ENCODE measurements around the gene SSNA1.

SSNA1 gene

DNA sequence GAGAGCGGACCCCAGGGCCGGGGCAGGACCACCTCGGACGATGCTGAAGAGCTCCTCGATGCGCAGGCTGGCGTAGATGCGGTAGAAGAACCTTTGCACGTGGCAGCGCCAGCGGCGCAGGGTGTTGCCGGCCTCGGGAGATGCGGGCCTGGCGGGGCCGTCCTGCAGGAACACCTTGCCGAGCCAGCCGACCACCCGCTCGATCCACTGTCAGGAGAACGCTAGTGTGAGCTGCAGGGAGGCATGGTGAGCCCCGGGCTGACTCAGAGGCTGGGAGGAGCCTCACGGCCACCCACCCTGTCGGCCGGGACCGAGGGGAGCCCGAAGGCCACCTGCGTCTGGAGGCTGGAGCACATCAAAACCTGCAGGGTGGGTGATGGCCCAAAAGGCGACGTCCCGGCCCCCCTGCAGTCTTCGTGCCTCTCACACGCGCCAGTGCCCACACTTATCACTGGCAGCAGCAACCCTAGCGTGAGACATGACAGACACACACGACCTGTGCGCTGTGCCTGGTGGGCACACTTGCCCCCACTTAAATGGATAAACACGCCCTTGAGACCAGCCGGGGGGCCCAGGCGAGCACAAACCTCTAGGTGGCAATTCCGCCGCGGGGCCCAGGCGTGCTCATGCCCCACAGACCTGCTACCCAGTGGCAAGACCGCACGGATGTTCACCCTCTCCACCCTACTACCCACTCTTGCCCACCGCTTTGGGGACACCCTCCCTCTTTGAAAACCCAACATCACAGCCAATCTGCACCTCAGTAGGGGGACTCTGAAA, 3.4 kb upstream of the SSNA1 start:
- DNase-seq (ENCODE audit: low read depth) = no peak

DNA sequence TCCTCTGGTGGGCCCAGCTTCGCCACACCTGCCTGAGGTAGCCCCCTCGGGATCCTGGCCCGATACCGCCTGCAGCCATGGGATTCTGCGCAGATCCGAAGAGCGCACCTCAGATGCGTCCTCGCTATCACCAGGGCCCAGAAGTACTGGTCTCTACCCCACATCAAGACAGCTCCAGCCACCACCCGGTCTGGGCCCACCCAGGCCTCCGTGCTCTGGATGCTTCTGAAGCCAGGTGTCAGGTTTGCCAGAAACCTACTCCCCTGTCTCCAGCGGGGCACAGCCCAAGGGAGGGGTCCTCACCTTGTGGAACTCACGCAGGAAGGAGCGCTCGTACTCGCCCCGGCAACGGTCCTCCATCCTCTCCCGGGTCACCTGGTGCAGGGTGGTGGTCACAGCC, 2.6 kb upstream of the SSNA1 start:
- DNase-seq (ENCODE audit: low read depth) = no peak

DNA sequence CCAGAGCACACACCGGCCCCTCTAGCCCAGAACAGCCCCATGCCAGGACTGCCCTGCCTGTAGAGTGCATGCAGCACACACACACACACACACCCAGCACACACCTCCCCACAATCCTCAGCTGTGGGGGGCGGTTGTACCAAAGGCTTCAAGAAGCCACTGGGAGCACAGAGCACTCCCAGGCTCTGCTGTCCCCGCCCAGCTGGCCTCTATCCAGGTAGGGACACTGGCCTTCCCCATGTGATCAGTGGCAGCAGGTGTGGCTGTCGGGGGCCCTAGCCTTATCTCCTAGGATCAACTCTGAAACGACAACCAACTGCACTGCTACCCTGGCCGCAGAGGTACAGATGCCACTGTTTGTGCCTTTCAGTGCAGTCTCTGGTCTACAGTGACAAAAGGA, 2.1 kb upstream of the SSNA1 start:
- DNase-seq (ENCODE audit: low read depth) = no peak

DNA sequence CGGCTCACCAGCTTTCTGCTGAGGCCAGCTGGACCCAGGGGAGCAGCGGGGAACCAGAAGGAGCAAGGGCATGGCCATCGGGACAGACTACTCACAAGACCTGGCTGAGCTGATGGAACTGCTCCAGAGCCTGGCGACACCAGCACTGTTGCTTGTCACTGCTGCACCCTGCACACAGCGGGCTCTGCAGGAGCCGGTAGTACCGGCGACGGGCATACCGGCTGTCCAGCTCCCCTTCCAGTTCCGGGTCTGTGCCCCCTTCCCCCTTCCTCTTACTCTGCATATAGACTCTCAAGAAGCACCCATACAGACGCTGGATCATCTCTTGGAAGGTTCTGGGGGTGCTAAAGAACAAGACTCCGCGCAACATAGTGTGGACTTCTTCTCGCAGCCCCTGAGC, 1.1 kb upstream of the SSNA1 start:
- no peak for DNase-seq (ENCODE audit: low read depth)

DNA sequence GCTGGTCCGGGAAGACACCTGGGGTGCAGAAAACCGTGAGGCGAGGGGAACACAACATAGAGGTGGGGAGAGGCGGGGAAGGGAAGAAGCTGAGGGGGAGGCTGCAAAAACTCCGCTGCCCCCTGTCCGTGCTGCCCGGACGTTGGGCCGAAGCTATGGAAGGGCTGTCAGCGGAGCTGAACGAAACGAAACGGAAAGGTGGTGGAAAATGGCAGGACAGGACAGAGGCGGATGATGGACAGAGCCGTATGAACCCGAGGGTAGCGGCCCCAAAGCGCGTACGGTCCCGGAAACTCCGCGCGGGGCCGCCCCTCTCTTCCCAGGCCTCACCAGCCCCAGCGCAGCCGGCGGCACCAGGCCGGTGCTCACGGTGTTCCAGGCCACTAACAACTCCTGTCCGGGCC, 388 bp upstream of the SSNA1 start:
- DNase-seq (ENCODE audit: low read depth) = no peak

DNA sequence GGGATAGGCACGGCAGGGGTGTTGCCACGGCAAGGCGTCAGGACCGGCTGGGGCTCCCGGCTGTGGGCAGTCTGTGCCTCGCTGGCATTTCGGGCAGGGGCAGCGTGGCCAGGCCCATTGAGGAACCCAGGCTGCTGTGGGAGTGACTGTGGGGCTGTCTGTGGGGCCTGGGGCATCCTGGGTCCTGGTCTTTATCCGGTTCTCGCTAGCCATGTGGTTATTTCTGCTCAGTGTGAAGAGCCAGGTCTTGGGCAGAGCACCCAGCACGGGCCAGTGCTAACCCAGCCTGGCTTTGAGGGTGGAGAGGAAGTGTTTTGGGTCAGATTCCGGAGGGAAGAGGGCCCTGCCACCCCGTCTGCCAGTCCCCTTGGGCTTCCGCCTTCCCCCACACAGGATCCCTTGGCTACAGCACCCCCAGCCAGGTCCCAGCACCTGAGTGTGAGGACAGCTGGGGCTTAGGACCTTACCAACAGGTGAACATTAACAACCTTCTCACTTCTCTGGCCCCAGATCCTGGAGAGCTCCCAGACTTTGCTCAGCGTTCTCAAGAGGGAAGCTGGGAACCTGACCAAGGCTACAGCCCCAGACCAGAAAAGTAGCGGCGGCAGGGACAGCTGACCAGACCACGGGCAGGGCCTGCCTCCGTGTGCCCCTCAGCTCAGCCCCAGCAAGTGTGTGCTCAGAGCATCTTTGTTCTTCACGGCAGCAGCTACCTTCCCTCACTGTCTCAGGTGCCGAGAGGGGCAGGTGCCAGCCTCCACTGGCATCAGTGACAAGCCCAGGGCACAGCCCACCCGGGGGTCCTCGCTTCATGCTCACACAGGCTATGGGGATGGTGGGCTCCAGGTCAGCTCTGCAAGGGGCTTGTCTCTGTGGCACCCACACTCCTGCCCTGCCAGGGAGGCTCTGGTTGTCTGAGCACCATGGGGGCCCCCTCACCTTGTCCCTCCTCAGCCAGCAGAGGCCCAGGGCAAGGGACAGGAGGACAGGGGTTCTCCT, 1.1 kb downstream of the SSNA1 start:
- no peak for DNase-seq (ENCODE audit: low read depth)

DNA sequence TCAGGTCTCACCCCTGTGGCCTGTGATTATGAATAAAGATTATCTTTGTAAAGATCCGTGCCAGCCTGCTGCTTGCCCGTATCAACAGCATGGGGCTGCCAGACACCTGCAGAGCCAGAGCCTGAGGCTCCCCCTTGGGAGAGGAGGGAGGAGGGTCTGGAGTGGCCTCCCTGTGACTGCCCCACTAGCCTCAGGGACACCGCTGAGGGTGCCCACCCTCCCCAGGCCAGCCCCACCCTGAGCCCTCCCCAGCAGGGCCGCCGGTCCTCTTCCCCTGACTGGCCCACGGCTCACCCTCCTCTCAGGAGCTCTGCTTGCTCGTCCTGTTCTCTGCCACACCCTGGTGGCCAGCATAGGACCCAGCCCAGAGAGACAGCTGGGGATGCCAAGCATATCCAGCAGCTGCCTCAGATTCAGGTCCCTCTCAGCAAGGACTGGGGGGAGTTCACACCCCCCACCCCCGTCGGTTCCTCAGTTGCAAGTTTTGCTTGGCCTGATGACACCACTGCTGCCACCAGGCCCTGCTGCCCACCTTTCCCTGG, 1.9 kb downstream of the SSNA1 start:
- DNase-seq (ENCODE audit: low read depth) = no peak

DNA sequence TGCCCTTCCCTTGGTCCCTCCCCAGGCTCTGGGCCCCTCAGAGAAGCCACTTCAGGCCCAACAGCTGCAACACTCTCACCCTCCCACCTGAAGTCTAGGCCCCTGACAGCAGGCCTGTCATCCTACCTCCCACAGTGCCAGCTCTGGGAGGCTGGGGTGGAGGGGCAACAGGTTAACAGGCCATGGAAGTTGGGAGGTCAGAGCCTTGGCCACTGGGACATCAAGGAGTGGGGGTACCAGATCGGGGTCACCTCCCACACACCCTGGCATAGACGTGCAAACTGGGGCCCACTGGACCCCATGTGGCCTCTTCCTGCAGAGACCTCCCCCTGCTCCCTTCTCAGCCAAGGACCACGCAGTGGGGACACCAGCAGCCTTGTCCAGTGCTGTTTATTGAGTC, 2.8 kb downstream of the SSNA1 start:
- DNase-seq (ENCODE audit: low read depth) = no peak

DNA sequence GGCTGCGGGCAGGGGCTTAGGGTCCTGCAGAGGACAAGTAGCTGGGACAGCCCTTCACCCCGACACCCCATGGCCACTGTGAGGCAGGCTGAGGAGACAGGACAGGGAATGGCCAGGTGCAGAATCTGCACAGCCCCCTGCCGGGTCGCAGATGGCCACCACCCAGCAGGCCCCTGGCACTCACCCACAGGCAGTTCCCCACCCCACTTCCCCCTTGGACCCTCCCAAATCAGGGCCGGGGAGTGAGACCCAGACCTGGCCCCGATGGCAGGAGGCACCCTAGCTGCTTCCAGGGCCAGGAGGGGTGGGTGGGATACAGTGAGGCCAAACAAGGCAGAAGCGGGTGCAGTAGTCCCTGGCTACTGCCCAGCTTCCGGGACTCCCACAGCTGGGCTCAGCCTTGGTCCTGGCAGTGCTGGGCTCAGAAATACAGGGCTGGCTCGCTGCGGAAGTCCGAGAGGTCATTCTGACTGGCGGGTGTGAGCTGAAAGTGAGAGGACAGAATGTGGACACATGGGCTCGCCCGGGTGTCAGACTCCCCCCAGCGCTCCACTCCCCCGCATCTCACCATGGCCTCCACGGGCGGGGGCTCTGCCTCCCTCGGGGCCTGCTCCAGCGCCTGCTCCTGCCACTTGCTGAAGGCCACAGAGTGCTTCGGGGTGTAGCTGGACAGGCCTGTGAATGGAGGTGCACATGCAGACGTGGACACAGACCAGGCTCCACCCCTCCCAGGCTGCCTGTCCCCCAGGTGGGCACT, 3.4 kb downstream of the SSNA1 start:
- DNase-seq (ENCODE audit: low read depth) = no peak

DNA sequence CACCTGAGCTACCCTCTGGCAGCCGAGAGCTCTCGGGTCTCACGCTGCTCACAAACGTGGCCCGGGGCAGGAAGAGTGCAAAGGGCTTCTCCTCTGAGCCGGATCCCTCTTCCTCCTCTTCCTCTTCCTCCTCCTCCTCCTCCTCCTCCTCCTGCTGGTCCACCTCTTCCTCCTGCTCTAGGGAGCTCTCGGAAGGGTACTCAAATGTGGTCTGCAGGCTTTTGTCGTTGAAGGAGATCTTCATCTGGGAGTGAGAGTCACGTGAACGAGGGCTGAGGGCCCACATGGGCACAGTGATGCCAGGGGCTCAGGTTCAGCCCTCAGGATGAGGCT, 3.9 kb downstream of the SSNA1 start:
- no peak for DNase-seq (ENCODE audit: low read depth)

DNA sequence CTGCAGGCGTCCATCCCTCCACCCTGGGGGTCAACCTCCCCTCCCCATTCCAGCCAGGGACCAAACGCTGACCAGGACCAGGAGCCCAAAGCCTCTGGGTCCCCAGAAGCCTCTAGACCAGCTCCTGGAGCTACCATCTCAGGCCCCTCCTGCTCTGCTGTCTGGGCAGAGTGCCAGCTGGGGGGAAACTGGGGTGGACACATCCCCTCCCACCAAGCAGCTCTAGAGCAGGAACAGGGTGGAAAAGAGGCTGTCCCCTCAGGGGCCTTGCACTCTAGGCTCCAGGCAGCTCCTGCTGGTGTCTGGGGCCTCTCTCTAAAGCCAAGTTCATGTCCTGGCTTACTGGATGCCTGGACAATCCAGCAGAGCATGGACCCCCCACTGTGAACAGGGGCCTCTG, 4.4 kb downstream of the SSNA1 start:
- DNase-seq (ENCODE audit: low read depth) = no peak

DNA sequence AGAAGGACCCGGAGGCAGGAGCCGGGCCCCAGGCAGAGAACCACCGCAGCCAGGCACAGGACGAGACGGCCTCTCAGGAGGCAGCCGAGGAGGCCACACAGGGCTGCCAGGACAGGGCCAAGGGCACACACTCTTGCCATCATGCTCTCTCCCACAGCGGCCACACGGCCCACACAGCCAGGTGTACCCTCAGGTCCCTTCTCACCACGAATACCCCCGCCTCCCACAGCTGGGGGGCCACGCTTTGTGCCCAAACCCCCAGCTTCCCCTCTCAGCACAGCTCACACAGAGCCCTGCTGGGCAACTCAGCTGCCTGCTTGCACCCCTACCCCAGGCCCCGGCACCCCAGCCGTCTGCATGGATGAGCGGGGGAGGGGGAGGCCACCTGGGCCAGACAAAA, 5.3 kb downstream of the SSNA1 start:
- DNase-seq (ENCODE audit: low read depth) = no peak

DNA sequence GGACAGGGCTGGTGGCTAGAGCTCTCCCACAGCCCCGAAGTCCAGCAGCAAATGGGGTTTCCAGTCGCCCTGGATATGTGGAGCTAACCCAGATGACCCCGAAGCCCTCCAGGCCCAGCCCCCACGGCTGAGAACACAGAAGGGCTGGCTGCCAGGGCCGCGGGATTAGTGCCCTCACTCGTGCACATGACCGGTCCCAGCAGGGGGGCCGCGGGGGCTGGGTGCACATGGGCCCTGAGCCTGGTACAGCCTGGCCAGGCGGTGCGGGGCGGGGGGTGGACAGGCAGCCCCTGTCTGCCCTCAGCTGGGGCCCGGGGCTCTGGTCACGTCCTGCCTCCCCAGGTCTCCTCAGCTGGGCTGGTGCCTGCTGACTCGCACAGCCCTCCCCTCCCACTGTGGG, 5.9 kb downstream of the SSNA1 start:
- DNase-seq (ENCODE audit: low read depth) = no peak

DNA sequence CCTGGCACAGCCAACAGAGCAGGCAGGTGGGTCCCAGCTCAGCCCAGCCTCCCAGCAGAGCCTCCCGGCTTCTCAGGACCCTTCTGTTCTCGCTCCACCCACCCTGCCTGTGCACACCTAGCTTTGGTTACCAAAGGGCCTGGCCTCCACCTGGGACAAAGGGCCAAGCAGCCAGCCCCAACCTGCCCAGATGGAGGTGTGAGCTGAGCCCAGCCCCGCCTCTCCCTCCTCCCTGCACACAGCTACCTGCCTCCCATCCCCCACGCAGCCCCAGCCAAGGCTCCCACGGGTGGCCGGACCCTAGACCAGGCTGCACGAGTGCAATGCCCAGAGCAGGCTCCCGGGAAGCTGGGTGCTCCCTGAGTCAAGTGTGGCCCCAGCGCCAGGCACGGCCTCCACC, 6.4 kb downstream of the SSNA1 start:
- no peak for DNase-seq (ENCODE audit: low read depth)

DNA sequence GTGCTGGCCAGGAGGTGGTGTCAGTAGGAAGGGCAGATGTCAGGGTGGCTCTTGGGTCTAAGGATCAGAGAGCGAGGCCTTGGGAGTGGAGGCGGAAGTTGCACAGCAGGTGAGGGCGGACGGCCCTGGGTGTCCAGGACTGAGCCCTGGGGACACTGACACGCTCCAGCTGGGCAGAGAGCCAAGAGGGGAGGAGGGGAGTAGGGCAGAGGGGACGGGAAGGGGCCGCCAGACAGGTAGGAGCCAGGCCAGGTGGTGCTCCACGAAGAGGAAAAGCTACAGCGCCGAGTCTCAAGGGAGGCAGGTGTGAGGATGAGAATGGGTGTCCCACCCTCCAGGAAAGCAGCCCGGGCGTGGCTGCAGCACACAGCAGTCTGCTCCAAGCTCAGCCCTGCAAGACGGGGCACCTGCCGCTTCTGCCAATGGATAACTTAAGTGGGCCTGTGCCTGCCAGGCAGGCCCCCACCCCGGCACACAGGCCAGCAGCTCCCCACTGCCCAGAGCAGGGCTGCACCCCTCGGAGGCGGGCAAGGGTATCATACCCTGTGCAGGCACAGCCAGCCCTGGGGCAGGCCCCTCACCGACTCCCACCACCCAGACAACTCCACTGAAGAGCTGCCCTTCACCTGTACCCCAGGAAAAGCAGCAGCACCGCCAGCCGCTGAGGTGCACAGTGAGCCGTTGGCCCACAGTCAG, 7.2 kb downstream of the SSNA1 start:
- no peak for DNase-seq (ENCODE audit: low read depth)

DNA sequence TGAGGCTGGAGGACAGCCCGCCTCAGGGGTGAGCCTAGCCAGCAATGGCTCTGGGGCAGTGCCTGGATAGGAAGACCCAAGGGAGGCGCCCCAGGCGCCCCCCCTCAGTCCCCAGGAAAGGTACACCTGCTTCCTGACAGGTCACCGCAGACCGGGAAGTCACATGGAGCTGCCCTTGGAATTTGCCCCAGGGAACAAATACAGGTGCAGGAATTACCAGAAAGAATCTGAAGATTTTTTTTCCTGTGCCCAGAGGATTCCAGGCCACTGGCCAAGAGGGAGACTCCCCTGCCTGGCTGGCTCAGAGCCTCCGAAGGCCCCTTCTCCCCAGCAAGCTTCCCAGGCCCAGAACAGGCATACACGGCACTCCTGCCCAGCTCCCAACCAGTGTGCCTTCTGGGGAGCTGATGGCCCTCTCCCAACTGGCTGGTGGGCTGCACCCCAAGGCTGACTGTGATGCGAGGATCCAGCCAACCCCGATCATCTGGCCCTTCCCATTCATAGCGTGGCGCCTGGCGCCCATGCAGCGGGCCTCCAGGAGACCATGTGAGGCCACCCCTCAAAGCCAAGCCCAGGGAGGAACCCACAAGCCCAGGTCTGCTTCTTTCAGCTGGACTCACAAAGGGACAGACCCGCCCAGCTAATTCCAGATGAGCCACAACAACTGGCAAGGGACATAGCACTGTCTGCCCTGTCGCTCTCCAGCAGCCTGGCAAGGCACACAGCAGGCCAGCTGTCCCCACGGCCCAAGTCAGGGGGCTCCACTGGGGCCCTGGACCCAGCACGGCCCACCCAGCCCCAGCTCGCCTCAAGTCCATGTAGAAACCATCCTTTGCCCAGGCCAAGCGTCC, 9.8 kb downstream of the SSNA1 start:
- DNase-seq (ENCODE audit: low read depth) = no peak

DNA sequence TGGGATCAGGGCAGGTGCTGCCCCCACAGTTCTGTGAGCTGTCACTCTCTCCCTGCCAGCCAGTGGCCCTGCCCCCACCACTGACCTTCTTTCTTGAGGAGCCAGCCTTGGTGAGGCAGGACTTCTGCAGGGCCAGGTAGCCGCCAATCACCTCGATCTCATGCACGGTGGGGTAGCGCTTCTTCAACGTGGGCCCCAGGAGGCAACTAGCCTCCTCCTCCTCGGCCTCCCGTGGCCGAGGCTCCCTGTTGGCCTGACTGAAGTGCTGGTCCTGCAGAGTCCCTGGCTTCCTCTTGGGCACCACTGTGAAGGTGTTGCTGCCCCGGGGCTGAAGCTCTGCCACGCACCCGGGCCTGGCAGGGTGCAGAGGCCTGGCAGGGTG, 10.4 kb downstream of the SSNA1 start:
- no peak for DNase-seq (ENCODE audit: low read depth)

DNA sequence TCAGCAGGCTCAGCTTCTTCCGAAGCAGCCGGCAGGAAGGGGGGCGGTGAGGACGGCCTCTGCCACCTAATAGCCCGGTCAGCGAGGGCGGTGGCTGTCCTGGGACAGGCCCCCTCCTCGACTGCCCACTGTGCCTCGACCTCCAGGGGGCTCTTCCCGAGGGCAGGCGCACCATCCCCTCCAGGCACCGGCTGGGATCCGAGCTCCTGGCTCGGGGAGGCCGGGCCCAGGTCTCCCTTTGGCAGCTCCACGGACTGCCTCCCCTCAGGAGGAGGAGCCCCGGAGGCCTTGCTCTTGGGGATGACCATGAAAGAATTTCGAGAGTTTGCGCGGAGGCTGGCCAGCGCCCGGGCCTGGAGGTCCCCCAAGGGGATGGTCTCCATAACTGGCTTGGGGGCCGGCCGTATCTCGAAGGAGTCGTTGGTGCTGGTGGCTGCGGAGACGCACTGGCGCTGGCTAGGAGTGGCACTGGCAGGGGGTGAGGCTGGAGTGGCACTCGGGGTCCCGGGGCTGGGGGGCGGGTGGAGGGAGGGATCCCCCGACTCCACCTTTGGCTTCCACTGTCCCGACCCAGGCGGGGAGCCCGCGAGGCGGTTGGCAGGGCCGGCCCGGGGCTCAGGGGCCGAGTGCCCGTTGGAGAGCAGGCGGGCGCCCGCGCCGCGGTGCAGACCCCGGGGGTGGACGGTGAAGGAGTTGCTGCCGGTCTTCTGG, 11.1 kb downstream of the SSNA1 start:
- DNase-seq (ENCODE audit: low read depth) = no peak

DNA sequence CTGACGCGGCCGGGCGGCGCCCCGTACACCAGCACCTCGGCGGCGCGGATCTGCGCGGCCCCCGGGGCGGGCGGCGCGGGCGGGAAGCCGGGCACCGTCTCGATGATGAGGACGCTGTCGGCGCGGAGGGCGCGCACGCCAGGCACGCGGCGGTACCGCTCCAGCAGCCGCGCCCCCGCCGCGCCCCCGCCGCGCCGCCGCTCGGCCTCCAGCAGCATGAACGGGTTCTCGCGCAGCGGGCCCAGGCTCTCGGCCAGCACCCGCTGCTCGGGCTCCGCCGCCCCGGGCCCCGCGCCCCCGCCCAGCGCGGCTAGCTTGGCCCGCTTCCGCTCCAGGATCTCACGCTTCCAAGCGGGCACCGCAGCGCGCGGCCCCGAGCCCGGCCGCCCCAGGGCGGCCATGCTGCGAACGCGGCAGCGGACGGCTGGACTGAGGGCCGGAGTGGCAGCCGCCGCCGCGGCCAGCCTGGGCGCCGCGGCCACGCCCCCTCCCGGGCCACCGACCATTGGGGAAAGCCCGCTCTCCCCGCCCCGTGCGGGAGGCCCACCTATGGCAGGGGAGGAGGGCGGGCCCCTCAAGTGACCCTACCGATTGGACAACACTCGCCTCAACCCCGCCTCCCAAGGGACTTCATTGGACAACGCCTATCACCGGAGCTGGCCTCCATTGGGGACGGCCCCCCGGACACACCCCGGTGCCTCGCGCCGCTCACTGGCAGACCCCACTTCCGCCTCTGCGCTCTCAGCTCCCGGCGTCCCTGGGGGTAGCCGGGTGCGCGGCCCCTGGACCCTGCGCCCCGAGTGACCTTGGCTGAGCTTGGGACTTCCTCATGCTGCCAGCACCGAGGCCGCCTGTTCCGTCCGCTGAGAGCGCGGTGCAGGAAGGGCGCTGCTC, 12.1 kb downstream of the SSNA1 start, which contains the start of gene TPRN:
TSS of gene TPRN (minus strand) at position 431 of the 894 bp plus-strand sequence. CDS start at position 401, 30 bp downstream.
- peak; percentile 97 for DNase-seq (ENCODE audit: low read depth)

All from stimulated activated CD8-positive, alpha-beta memory T cell treated with anti-CD3 and anti-CD28 coated beads, Interleukin-12 subunit alpha, Interleukin-12 subunit beta, amount 100 ng/mL, for 1 hour (primary cell).